ENCODE results near the gene TBL1XR1. TPM values are rescaled to one million over a fixed set of nuclear protein-coding genes. Genes with fewer than 3 reads are reported as not detected.

Gene TBL1XR1
- total and polyA plus RNA-seq, 2 of the 13 experiments (the other 11 are each of a cell fraction or from before 2014, with no cell fraction given): 57.7 to 62.5 TPM

DNA sequence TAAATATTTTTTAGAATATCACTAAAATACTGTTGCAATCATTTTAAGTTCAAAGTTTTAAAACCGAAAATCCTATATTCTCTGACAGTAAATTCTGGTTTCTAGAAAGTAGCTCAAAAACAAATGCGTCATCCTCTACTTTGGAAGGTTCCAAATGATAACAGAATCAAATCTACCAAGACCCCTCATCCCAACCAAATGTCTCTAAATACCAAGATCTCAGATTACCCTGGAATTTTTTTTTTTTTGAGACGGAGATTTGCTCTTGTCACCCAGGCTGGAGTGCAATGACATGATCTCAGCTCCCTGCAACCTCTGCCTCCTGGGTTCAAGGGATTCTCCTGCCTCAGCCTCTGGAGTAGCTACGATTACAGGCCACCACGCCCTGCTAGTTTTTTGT, 16.8 kb downstream of the TBL1XR1 start:
- POLR2A ChIA-PET: no interaction called here
- H3K79me2 ChIP-seq (ENCODE audit: insufficient read depth, low read length): peaks cover 97% of the 10 kb centered on the region
- in situ Hi-C loops (cut with HindIII; ENCODE audit: extremely low pct_ligation_motif_present, low pct_unique_long_range_greater_than_20kb): no loop called here
- no TSS peak for BruUV-seq (replicated peaks)
- H3K9me3 ChIP-seq (ENCODE audit: low read length): no peaks in the 10 kb centered on the region
- ATAC-seq (no peak), FAIRE-seq (no peak), DNase-seq (ENCODE audit: low spot score) (no peak)
- H3K27me3 ChIP-seq (ENCODE audit: control insufficient read depth in 1 of 2, insufficient read depth in 2 of 2, low read length in 2 of 2): no peaks in the 10 kb centered on the region
- H3K9ac ChIP-seq (ENCODE audit: insufficient read depth, low read depth, low read length): no peak overlapping the region
- no peak for TF ChIP-seq DNMT3B (CRISPR knock-in tag; conservative IDR thresholded peaks at IDR 0.05)
- TF ChIP-seq CENPX (CRISPR knock-in tag; IDR thresholded peaks at IDR 0.05): no peak
- no peak for TF ChIP-seq IKZF1 (IDR thresholded peaks at IDR 0.05)
- TF ChIP-seq SMAD1 (CRISPR knock-in tag; IDR thresholded peaks at IDR 0.05; ENCODE audit: borderline replicate concordance, low read depth): no peak
- TF ChIP-seq NR3C1 (CRISPR knock-in tag; IDR thresholded peaks at IDR 0.05): no peak
- H3K36me3 ChIP-seq (replicated peaks in 1 of 2; ENCODE audit: control insufficient read depth in 1 of 2, insufficient read depth in 2 of 2, low read length in 2 of 2): no peaks in the 10 kb centered on the region
- H3K4me2 ChIP-seq (ENCODE audit: low read depth, low read length): no peak overlapping the region
- intact Hi-C loops (cut with micrococcal nuclease; ENCODE audit: unreplicated experiment): no loop called here
- H3K27ac ChIP-seq (ENCODE audit: extremely low read length, insufficient read depth, low read length): no peak overlapping the region
- peaks cover 38% of the 10 kb centered on the region for H3K4me1 ChIP-seq (ENCODE audit: insufficient read depth, low read length)
- WGBS (ENCODE audit: low lambda C conversion rate): over 99% methylated on average over 5 of the region's 5 CpGs
- CTCF ChIA-PET (ENCODE audit: low intra/inter-chr PET ratio, low total read pairs): no interaction called here
- no peak overlapping the region for H2AFZ ChIP-seq (ENCODE audit: low read length)
- peaks cover 78% of the 10 kb centered on the region for H4K20me1 ChIP-seq (ENCODE audit: insufficient read depth, low read length)
- H3K4me3 ChIP-seq (replicated peaks in 1 of 3; ENCODE audit: insufficient read depth in 1 of 3, low read depth in 2 of 3, low read length in 3 of 3): no peak overlapping the region

DNA sequence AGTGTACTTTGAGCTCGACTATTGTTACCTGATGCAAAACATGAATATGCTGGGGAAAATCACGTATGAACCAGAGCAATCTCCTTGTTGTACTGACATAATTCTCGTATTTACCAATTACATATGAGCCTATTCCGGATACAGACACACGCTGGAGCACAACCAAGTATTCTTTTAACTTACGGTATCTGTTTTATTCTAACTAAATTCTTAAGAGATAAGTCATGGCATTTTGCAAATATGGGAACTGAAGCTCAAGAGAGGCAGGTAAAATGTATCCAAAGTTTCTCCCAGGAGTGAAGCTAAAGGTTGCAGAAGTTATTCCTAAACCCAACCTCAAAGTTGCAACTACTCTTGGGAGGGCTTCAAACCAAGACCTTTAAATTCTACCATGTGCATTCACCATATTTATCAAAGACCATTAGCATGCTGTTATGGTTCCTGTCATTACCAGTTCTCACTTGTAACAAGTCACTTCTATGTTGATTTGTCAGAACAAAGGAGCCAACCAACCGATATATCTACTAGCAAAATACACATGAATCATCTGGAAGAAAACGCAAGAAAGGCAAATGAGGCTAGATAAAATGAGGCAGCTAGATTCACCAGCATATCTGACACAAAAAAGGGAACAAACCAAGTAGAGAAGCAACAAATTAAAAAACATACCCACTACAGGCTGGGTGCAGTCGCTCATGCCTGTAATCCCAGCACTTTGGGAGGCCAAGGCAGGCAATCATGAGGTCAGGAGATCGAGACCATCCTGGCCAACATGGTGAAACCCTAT, 17.8 kb downstream of the TBL1XR1 start:
- no peaks in the 10 kb centered on the region for H3K27me3 ChIP-seq (ENCODE audit: control insufficient read depth in 1 of 2, insufficient read depth in 2 of 2, low read length in 2 of 2)
- no peak overlapping the region for H3K4me2 ChIP-seq (ENCODE audit: low read depth, low read length)
- in situ Hi-C loops (cut with HindIII; ENCODE audit: extremely low pct_ligation_motif_present, low pct_unique_long_range_greater_than_20kb) (no loop called here), intact Hi-C loops (cut with micrococcal nuclease; ENCODE audit: unreplicated experiment) (no loop called here)
- H3K4me1 ChIP-seq (ENCODE audit: insufficient read depth, low read length): peaks cover 38% of the 10 kb centered on the region
- 93% methylated on average over 10 of the region's 10 CpGs for WGBS (ENCODE audit: low lambda C conversion rate)
- POLR2A ChIA-PET: no interaction called here
- H3K4me3 ChIP-seq (replicated peaks in 1 of 3; ENCODE audit: insufficient read depth in 1 of 3, low read depth in 2 of 3, low read length in 3 of 3): no peak overlapping the region
- no peaks in the 10 kb centered on the region for H3K9me3 ChIP-seq (ENCODE audit: low read length)
- CTCF ChIA-PET (ENCODE audit: low intra/inter-chr PET ratio, low total read pairs): no interaction called here
- ATAC-seq: no peak
- H3K27ac ChIP-seq (ENCODE audit: extremely low read length, insufficient read depth, low read length): no peak overlapping the region
- no peak for FAIRE-seq
- no peak overlapping the region for H3K9ac ChIP-seq (ENCODE audit: insufficient read depth, low read depth, low read length)
- no peak for TF ChIP-seq NFYC (CRISPR knock-in tag; IDR thresholded peaks at IDR 0.05)
- TF ChIP-seq FOXA3 (CRISPR knock-in tag; IDR thresholded peaks at IDR 0.05): no peak
- TF ChIP-seq, protein P1, sequence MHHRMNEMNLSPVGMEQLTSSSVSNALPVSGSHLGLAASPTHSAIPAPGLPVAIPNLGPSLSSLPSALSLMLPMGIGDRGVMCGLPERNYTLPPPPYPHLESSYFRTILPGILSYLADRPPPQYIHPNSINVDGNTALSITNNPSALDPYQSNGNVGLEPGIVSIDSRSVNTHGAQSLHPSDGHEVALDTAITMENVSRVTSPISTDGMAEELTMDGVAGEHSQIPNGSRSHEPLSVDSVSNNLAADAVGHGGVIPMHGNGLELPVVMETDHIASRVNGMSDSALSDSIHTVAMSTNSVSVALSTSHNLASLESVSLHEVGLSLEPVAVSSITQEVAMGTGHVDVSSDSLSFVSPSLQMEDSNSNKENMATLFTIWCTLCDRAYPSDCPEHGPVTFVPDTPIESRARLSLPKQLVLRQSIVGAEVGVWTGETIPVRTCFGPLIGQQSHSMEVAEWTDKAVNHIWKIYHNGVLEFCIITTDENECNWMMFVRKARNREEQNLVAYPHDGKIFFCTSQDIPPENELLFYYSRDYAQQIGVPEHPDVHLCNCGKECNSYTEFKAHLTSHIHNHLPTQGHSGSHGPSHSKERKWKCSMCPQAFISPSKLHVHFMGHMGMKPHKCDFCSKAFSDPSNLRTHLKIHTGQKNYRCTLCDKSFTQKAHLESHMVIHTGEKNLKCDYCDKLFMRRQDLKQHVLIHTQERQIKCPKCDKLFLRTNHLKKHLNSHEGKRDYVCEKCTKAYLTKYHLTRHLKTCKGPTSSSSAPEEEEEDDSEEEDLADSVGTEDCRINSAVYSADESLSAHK (CRISPR knock-in tag; IDR thresholded peaks at IDR 0.05; ENCODE audit: borderline replicate concordance): no peak
- TF ChIP-seq ZNF547 (CRISPR knock-in tag; IDR thresholded peaks at IDR 0.05): no peak
- TF ChIP-seq, protein P2, sequence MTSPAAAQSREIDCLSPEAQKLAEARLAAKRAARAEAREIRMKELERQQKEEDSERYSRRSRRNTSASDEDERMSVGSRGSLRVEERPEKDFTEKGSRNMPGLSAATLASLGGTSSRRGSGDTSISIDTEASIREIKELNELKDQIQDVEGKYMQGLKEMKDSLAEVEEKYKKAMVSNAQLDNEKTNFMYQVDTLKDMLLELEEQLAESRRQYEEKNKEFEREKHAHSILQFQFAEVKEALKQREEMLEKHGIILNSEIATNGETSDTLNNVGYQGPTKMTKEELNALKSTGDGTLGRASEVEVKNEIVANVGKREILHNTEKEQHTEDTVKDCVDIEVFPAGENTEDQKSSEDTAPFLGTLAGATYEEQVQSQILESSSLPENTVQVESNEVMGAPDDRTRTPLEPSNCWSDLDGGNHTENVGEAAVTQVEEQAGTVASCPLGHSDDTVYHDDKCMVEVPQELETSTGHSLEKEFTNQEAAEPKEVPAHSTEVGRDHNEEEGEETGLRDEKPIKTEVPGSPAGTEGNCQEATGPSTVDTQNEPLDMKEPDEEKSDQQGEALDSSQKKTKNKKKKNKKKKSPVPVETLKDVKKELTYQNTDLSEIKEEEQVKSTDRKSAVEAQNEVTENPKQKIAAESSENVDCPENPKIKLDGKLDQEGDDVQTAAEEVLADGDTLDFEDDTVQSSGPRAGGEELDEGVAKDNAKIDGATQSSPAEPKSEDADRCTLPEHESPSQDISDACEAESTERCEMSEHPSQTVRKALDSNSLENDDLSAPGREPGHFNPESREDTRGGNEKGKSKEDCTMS (CRISPR knock-in tag; conservative IDR thresholded peaks at IDR 0.05): no peak
- no peak for TF ChIP-seq ZNF607 (CRISPR knock-in tag; IDR thresholded peaks at IDR 0.05; ENCODE audit: borderline replicate concordance)
- no peak overlapping the region for H2AFZ ChIP-seq (ENCODE audit: low read length)
- no peak for DNase-seq (ENCODE audit: low spot score)
- H4K20me1 ChIP-seq (ENCODE audit: insufficient read depth, low read length): peaks cover 77% of the 10 kb centered on the region
- no peaks in the 10 kb centered on the region for H3K36me3 ChIP-seq (replicated peaks in 1 of 2; ENCODE audit: control insufficient read depth in 1 of 2, insufficient read depth in 2 of 2, low read length in 2 of 2)
- peaks cover 97% of the 10 kb centered on the region for H3K79me2 ChIP-seq (ENCODE audit: insufficient read depth, low read length)
- BruUV-seq (replicated peaks): no TSS peak
